GM19395 (cell line): ENCODE measurements around the gene METTL16.

ENCODE experiments used
- ATAC-seq: cut with Tn5 transposase; IDR thresholded peaks from one replicate; pipeline ENCODE4 v1.9.1; 2021; ENCODE audit warnings: mild to moderate bottlenecking, moderate library complexity; ENCODE audit not compliant: unreplicated experiment

The METTL16 gene

DNA sequence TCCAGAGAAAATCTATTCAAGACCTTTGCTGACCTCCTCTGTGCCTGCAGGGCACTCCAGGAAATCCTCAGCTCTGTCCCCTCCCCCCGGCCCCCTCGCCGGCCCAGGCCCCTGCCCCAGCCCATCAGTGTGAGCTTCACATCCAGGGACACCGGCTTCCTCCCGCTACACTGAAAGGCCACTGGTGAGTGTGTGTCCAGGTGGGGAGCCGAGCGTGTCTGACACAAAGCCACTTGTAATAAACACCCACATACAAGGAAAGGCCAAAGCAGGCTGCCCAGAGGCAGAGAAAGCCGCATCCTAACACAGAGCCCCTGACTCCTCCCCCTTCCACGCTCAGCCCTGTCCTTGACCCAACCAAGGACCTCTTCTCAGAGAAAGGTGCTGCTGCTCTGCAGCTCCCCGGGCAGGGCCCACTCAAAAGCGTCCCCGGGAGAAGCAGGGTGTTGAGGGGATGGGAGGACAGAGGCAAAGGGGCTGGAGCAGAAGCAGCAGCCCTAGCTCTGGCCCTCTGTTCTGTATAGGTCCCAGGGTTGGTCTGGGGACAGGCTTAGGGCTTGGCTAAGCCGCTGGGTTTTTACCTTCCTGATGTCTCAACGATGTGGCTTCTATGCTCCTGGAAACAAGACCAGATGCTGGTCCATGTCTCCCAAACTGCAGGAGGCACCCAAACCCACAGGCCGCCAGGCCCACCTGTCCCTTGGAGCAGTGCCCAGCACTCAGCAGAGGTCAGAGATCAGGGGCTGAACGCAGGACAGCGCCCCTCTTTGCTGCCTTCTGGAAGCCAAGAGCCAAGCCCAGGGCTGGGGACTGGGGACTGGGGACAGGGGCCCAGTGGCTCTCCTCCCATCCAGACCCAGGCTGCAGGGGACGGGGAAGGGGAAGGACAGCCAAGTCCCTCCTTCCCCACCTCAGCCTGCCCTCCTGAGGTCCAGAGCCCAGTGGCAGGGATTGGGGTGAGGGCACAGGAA, 126.2 kb downstream of the METTL16 start:
- ATAC-seq = no peak

DNA sequence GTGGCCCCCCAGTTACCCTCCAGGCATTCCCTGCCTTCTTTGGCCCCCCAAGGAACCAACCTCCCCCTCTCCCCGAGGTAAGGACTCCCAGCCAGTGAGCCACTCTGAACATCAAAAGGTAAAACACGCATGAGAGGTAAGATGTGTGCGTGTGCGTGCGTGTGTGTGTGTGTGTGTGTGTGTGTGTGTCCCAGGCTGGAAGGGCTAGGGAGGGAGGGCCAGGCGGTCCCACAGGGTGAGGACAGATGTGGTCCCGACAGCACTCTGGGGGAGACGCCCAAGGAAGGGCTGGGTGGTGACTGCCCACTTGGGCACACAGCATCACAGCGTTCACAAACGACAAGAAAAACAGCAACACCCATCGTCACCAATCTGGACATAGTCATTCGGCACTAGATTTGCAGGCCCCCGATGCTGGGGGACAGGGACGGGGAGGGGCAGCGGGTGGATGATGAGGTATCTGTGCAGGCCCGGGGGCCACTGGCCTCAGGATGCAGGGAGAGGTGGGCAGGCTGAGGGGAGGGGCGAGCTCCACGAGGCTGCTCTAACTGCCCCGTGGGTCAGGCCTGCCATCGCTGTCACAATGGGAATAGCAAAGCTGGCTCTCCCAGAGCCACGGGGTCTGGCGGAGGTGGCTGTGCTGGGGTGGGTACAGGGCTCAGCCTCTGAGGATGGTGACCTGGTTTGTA, 127.1 kb downstream of the METTL16 start:
- no peak for ATAC-seq

- ATAC-seq = no peak
Observed at GRCh38 chr17:2383628-2384167, 128.0 kb downstream of the METTL16 start.

DNA sequence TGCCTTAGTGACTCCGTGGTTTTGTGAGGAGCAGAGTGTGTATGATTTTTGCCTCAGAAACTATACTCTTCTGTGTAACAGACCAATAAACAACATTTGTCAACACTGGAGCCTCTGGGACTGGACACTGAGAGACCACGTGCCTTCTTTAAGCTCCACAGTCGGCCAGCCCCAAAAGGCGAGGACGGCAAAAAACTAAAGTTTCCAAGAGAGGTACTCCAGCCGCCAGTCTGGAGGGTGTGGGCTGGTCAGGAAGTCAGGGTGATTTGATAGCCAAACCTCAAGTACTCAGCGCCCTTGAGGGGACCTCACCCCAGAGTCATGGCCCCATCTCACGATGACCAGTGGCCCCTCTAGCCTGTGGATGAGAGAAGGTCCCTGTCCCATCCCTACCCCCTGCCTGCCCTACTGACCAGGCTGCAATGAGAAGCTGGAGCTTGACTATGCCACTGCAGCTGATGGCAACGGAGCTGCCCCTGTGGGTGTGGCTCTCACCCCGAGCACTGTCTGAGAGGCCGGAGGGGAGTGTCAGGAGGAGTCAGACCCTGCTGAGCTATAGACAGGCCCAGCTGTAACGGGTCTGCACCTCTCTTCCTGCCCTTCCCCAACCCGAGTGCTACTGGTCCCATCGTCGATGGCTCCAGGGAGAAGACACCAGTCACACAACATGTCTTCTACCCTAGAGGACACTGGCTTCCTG, 130.6 kb downstream of the METTL16 start:
- no peak for ATAC-seq

GRCh38 chr17:2380226-2380922, 131.3 kb downstream of the METTL16 start:
- ATAC-seq = no peak

GRCh38 chr17:2379489-2380225, 132.0 kb downstream of the METTL16 start:
- no peak for ATAC-seq

GRCh38 chr17:2378905-2379304, 132.8 kb downstream of the METTL16 start:
- ATAC-seq = no peak

DNA sequence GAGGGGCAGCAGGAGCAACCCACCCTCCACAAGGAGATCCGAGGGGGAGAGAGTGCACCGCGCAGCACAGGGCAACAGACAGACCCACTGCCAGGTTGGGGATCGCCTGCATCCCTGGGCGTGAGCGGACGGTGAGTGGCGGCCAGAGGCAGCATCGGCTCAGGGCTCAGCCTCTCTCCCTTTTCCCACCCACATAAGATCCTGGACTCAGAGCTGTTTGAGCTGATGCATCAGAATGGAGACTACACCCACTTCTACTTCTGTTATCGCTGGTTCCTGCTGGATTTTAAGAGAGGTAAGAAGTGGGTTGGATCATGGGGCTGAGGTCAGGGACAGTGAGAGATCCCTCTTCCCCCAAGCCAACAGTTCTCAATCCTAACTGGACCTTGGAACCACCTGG, 134.0 kb downstream of the METTL16 start:
- no peak for ATAC-seq

DNA sequence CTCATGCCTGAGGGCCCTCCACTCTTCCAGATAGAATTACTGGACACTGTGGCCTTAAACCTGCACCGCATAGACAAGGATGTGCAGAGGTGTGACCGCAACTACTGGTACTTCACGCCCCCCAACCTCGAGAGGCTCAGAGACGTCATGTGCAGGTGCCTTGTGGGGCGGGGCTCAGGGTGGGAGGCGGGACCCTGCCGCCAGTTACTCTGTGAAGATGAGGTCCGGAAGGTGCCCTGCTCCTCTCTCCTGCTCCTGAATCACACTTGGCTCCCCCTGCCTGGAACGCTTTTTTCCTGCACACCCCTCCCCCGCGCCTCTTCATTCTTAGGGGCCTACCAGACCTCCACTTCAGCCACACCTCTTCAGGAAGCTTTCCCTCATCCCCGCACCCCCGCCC, 135.6 kb downstream of the METTL16 start:
- no peak for ATAC-seq

DNA sequence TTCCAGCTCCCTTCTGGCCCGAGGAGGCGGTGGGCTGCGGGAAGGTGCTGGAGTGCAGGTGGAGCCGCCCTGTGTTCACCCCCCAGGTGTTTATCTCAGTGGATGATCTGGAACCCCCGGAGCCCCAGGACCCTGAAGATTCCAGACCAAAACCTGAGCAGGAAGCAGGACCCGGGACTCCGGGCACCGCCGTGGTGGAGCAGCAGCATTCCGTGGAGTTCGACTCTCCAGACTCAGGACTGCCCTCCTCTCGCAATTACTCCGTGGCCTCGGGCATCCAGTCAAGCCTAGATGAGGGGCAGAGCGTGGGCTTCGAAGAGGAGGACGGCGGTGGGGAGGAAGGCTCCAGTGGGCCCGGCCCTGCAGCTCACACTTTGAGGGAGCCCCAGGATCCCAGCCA, 136.3 kb downstream of the METTL16 start:
- ATAC-seq = no peak

GRCh38 chr17:2374549-2375285, 137.0 kb downstream of the METTL16 start:
- ATAC-seq = no peak

DNA sequence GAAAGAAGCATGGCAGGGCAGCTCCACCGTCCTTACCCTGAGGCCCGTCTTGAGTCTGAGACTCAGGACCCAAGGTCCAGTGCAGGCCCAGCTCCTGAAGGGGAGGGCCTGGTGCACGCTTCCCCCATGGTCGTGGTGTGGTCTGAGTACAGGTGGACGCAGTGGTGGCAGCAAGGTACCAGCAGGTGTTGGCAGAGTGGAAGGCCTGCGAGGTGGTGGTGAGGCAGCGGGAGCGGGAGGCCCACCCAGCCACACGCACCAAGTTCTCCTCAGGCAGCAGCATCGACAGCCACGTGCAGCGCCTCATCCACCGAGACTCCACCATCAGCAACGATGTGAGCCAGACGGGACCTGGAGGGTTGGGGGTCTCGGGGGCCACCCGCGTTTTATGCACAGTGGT, 138.5 kb downstream of the METTL16 start:
- no peak for ATAC-seq

- ATAC-seq = no peak
Observed at GRCh38 chr17:2372681-2373080, 139.0 kb downstream of the METTL16 start.

DNA sequence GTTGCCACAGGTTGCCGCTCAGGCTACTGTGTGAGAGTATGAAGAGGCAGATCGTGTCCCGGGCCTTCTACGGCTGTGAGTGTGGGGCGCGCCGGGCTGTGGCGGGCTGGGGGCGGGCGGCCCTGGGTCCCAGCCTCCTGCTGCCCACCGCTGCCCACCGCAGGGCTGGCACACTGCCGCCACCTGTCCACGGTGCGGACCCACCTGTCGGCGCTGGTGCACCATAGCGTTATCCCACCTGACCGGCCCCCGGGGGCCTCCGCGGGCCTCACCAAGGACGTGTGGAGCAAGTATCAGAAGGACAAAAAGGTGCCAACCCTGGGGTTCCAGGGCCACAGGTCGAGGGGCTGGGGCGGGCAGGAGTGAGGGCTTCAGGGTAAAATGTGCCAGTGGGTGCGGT, 139.5 kb downstream of the METTL16 start:
- no peak for ATAC-seq

GRCh38 chr17:2371183-2372130, 140.2 kb downstream of the METTL16 start:
- no peak for ATAC-seq

DNA sequence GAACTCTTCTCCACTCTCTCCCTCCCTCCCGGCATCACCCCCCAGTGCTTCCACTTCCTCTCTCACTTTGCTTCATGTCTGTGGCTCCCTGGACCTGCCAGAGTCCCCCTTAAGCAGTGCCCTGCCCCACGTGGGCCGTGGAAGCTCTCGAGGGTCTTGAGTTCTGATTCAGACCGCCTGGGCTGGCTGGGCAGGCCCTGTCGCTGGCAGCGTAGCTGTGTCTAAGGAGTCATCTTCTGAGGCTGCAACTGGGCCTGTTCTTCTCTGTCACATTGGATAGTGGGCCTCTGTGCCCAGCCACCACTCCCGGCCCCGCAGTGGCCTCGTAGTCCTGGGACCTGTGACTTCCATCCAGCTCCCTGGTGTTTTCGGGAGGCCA, 141.5 kb downstream of the METTL16 start:
- ATAC-seq = no peak

DNA sequence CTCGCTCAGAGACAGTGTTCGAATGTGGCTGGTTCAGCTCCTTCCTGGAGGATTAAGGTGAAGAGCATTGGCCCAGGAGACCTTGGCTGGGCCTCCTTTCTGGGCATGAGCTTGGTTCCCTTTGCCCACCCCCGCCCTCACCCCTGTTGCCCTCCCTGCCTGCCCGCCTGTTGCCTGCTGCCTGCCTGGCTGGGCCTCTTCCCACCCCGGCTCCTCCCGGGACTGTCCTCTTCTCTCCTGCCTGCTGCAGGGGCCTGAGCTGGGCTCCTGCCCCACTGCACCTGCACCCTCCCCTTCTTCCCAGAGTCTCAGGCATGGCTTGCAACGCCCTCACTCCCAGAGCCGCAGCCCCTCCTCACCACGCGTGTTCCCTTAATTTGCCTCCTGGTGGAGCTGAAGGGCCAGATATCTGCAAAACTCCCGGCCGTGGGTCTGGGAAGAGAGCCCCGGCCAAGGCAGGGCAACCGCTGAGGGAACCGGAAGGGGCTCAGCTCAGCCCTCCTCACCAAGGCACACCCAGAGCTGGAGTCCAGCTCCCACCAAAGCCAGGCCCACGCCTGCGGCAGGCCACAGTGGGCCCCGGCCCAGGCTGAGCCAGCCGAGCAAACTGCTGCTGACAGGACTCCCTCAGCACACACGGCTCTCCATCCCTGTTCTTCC, 142.0 kb downstream of the METTL16 start:
- no peak for ATAC-seq

DNA sequence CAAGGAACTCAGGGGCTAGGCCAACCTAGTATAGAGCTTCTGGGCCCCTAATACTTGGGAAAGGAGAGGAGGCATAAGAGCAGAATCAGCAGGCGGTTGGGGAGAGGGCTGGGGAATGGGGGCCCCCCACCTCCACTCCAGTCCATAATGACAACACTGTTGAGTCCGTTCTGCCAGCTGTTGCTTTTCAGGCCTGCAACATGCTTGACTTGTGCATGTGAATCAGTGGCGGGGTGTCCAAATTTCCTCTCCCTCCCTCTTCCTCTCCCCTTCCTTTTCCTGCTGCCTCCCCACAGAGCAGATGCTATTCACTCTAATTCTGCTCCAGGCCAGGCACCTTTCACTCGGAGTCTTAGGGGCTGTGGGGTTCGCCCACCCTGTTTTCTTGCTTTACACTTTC, 142.6 kb downstream of the METTL16 start:
- ATAC-seq = no peak
